Mucosa of rectum (tissue), 2 donors: ENCODE results near the gene LNPEP.

Source experiments
- H3K27ac ChIP-seq, 2 donors: one replicate each; pipeline ENCODE4 v1.7.0; 2013; ENCODE audit warnings: inconsistent platforms in 2 of 2, low read depth in 2 of 2, low read length in 2 of 2
- H3K27me3 ChIP-seq, 2 donors: one replicate each; pipeline ENCODE4 v1.7.0; 2013; ENCODE audit warnings: low read length in 2 of 2; ENCODE audit not compliant: control insufficient read depth in 2 of 2, insufficient read depth in 2 of 2
- H3K36me3 ChIP-seq, 2 donors: one replicate each; pipeline ENCODE4 v1.7.0; 2013; ENCODE audit warnings: low read length in 2 of 2; ENCODE audit not compliant: control insufficient read depth in 2 of 2, insufficient read depth in 2 of 2
- H3K4me1 ChIP-seq, 2 donors: one replicate each; pipeline ENCODE4 v1.7.0; 2013; ENCODE audit warnings: low read length in 2 of 2, mild to moderate bottlenecking in 1 of 2; ENCODE audit not compliant: control insufficient read depth in 2 of 2, insufficient read depth in 2 of 2
- H3K4me3 ChIP-seq, 2 donors: one replicate each; pipeline ENCODE4 v1.7.0; 2013; ENCODE audit warnings: low read length in 2 of 2
- H3K9ac ChIP-seq, 2 donors: one replicate each; pipeline ENCODE4 v1.7.0; 2013; ENCODE audit warnings: low read length in 2 of 2, low read depth in 1 of 2, mild to moderate bottlenecking in 1 of 2
- H3K9me3 ChIP-seq, 2 donors: one replicate each; pipeline ENCODE4 v1.7.0; 2013; ENCODE audit warnings: low read length in 2 of 2; ENCODE audit not compliant: control insufficient read depth in 2 of 2
- donor health status: healthy.
- donor health status: Normal muscosa, but diverticular disease.

LNPEP gene

DNA sequence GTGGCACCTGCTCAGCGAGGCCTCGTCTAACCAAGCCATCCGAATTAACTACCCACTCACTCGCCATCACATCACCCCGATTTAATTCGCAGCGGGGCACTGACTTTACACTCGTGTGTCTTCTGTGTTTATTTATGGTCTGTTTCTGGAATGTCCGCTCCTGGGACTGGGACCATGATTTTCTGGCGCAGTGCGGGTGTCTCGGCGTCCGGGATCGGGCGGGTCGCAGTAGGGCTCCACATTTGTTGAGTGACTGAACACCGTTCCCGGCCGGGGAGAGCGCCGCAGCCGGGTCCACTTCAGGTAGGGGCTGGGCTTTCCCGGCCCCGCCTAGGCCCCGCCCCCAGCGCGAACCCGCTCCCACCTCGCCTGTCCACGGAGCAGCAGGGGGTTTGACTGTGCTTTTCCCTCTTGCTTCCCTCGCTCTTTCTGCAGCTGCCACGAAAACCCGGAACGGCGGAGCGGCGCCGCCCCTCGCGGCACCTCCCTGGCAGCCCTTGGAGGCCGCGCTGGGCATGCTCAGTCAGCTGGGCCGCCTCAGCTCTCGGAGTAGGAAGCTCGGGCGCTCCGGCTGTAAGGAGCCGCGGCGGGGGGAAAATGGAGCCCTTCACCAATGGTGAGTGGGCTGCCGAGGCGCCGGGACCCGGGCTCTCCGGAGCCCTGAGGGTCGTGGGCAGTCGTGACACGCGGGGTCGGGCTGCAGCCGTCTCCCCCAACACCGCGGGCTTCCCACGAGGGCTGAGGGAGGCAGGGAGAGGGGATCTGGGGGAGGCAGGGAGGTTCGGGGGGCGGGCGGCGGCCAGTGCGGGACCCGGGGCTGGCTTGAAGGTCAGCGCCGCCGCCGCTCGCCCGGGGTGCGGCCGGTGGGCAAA is at the start of gene LNPEP:
TSS of gene LNPEP (plus strand) at position 522 of the 872 bp plus-strand sequence. CDS start at position 598, 76 bp downstream.
- peak within 1 kb of the TSS; percentile 98 for H3K27ac ChIP-seq
- H3K27me3 ChIP-seq, result no peaks in the 10 kb centered on the region
- H3K4me3 ChIP-seq, result peak within 1 kb of the TSS; percentile 91 to 92
- peaks cover 16 to 28% of the 10 kb centered on the region in 2 donors for H3K4me1 ChIP-seq
- no peaks in the 10 kb centered on the region for H3K9me3 ChIP-seq
- no peaks in the 10 kb centered on the region for H3K36me3 ChIP-seq
- H3K9ac ChIP-seq, result peak within 1 kb of the TSS; percentile 87 to 88

DNA sequence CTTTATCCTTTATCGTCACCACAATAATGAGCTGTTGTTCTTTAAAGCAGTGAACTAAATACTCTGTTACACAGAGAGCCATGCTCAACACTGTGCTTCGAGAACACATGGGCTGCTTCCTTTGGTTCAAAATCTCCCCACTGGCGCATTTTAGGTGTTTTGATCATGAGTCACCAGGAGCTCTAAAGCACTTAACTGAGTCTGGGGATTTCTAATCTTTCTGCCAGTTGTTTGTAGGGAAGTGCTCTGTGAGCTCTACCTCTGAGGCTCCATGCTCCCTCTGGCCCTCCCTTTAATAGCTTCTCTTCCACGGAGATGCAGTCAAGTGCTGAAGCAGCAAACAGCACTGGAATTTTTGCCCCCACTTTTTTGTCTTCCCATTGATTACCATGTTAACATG is 42.5 kb upstream of the LNPEP start:
- H3K36me3 ChIP-seq, result peaks cover 39 to 40% of the 10 kb centered on the region in 2 donors
- no peak overlapping the region for H3K9ac ChIP-seq
- no peak overlapping the region for H3K4me3 ChIP-seq
- H3K9me3 ChIP-seq, result no peaks in the 10 kb centered on the region
- no peak overlapping the region for H3K27ac ChIP-seq
- H3K27me3 ChIP-seq, result no peaks in the 10 kb centered on the region
- H3K4me1 ChIP-seq, result no peaks in the 10 kb centered on the region

DNA sequence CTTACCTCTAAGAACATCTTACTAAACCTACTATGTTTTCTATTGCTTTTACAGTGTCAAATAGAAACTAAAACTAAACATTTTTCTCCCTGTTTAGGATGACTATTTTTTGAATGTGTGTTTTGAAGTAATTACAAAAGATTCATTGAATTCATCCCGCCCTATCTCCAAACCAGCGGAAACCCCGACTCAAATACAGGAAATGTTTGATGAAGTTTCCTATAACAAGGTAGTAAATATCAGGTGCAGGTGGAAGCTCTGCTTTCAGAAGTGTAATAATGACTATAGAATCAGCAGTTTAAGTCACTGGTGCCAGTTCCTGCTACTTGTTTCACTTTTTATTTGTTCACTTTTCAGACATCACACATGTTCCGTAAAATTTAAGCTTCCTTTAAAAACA is 39.6 kb upstream of the LNPEP start:
- Histone ChIP-seq H3K4me3 (peak overlapping the region; percentile 7 to 32), H3K36me3 (peaks cover 32 to 40% of the 10 kb centered on the region in 2 donors), H3K9ac (no peak overlapping the region), H3K27ac (peak overlapping the region in 1 of 2 donors; percentile 38), H3K9me3 (no peaks in the 10 kb centered on the region), H3K4me1 (no peaks in the 10 kb centered on the region), H3K27me3 (no peaks in the 10 kb centered on the region)

DNA sequence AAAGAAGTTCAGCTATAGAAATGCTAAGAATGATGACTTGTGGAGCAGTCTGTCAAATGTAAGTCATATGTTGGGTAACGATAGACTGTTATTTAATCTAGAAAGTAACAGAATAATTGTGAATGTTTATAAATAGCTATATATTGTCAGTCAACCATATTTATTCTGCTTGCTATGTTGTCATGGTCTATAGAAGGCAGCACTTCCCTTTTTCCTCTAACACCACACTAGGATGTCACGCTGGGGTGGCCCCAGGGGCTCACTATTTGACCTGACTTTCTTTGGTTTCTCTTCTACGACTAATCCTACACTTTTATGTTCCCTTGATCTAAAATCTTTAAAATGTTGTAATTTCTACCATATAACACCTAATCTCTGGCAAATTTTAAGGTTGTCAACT is 39.1 kb upstream of the LNPEP start:
- Histone ChIP-seq H3K36me3 (peaks cover 36 to 45% of the 10 kb centered on the region in 2 donors), H3K4me3 (peak overlapping the region in 1 of 2 donors; percentile 39), H3K27me3 (no peaks in the 10 kb centered on the region), H3K9me3 (no peaks in the 10 kb centered on the region), H3K4me1 (no peaks in the 10 kb centered on the region), H3K9ac (no peak overlapping the region), H3K27ac (no peak overlapping the region)

- no peak overlapping the region for H3K4me3 ChIP-seq
- no peak overlapping the region for H3K27ac ChIP-seq
- H3K9ac ChIP-seq, result no peak overlapping the region
- no peaks in the 10 kb centered on the region for H3K9me3 ChIP-seq
- no peaks in the 10 kb centered on the region for H3K27me3 ChIP-seq
- H3K4me1 ChIP-seq, result no peaks in the 10 kb centered on the region
- peaks cover 32 to 34% of the 10 kb centered on the region in 2 donors for H3K36me3 ChIP-seq
Measured at GRCh38 chr5:96901384-96901783, 34.5 kb upstream of the LNPEP start.

DNA sequence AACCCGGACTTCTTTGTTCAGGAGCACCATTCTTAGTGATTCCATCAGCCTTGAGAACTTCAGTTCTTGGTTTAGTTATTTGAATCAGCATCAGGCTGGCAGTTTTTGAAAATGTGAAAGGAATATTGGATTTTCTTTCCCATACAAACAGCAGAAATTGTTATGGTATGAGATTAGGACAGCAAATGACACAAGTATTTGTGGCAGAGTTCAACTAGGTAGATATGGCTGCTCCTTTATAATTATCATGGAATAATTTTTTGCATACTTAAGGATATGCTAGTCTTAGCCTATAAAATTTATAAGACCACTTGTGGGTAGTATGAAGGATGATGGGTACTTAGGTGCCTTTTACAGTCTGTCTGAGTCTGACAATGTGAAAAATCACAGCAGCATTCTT is 34.0 kb upstream of the LNPEP start:
- Histone ChIP-seq H3K9me3 (no peaks in the 10 kb centered on the region), H3K9ac (no peak overlapping the region), H3K4me3 (no peak overlapping the region), H3K27ac (no peak overlapping the region), H3K36me3 (peaks cover 30 to 31% of the 10 kb centered on the region in 2 donors), H3K27me3 (no peaks in the 10 kb centered on the region), H3K4me1 (no peaks in the 10 kb centered on the region)

DNA sequence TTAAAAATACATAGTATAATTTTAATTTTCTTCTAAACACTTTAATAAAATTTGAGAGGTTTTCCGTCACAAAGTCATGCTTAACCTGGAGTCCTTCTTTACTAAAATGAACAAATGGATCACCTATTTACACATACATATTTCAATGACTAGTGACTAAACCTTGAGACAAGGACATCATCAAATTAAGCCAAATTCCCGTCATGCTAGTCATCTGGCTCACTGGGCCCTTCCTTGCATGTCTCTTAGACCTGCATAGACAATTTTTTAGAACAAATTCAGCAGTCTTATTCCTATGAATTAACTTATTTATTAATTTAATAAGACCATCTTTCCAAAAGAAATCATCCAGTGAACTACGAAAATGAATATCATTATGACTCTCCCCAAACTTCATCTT is 33.0 kb upstream of the LNPEP start:
- Histone ChIP-seq H3K27ac (no peak overlapping the region), H3K9ac (no peak overlapping the region), H3K36me3 (peaks cover 20 to 29% of the 10 kb centered on the region in 2 donors), H3K27me3 (no peaks in the 10 kb centered on the region), H3K4me3 (no peak overlapping the region), H3K9me3 (no peaks in the 10 kb centered on the region), H3K4me1 (no peaks in the 10 kb centered on the region)

- Histone ChIP-seq H3K4me3 (no peak overlapping the region), H3K36me3 (peaks cover 20 to 29% of the 10 kb centered on the region in 2 donors), H3K9me3 (no peaks in the 10 kb centered on the region), H3K4me1 (no peaks in the 10 kb centered on the region), H3K27ac (no peak overlapping the region), H3K9ac (no peak overlapping the region), H3K27me3 (no peaks in the 10 kb centered on the region)
Measured at GRCh38 chr5:96903300-96903699, 32.6 kb upstream of the LNPEP start.

DNA sequence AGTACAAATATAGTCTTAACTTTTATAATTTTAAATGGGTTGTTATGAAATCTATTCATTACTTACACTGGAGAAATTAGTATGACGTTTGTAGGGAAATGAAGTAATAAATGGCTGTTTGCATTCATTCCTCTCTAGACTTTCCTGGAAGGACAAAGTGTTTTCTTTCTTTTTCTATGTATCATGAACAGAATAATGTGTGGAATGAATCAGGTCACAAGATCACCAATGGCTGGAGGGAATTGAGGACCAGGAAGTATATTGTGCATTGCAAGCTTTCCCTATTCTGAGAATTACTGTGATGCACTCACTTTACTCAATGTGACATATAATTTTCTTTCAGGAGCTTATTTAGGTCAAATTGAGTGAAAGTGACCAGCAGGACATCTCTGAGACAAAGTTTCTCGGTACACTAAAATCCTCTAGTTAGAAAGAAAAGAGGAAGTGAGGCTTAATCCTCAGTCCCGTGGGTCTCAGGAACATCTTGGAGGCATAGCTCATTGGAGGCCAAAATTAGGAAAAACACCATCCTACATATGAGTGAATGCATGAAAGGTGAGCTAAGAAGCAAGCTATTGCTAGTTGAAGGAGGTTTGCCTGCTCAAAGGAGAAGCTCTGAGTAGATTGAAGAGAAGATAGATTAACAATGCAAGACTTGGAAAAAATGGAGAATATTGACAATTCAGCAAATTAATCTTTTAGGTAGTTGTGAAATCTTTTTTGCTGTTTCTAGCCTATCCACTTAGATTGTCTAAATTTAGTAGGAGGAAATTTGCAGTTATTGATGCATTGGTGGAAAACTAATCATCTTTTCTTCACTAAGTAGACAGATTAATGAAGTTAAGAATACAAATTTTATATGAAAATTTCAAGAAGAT is 31.6 kb upstream of the LNPEP start:
- no peaks in the 10 kb centered on the region for H3K4me1 ChIP-seq
- no peaks in the 10 kb centered on the region for H3K27me3 ChIP-seq
- no peaks in the 10 kb centered on the region for H3K9me3 ChIP-seq
- no peak overlapping the region for H3K4me3 ChIP-seq
- H3K9ac ChIP-seq, result no peak overlapping the region
- peaks cover 26 to 32% of the 10 kb centered on the region in 2 donors for H3K36me3 ChIP-seq
- H3K27ac ChIP-seq, result no peak overlapping the region

DNA sequence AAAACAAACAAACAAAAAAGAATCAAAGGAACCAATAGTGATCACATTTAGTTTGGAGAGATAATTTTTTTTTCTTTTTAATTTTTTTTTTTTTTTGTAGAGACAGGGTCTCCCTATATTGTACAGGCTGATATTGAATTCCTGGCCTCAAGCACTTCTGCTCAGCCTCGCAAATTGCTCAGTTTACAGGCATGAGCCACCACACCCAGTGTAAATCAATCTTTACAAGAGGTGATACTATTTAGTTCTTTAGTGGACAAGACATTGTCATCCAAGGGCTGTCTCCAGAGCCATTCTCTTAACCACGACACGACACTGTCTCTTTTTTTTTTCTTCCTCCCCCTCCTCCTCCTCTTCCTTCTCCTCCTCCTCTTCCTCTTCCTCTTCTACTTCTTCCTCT is 30.0 kb upstream of the LNPEP start:
- Histone ChIP-seq H3K9ac (no peak overlapping the region), H3K27me3 (no peaks in the 10 kb centered on the region), H3K9me3 (no peaks in the 10 kb centered on the region), H3K27ac (no peak overlapping the region), H3K36me3 (peaks cover 32 to 33% of the 10 kb centered on the region in 2 donors), H3K4me3 (no peak overlapping the region), H3K4me1 (no peaks in the 10 kb centered on the region)
